OCI-M1 (cell line): ENCODE measurements around the gene ZFYVE9.

Experiments used
- DNase-seq: peaks from one replicate; lab custom pipeline; 2025; lab: John Stamatoyannopoulos, UW

Gene ZFYVE9

GRCh38 chr1:52386458-52386857 is 244.6 kb downstream of the ZFYVE9 start:
- DNase-seq = no peak

GRCh38 chr1:52393174-52393573 is 251.3 kb downstream of the ZFYVE9 start:
- no peak for DNase-seq
